H1 (cell line): ENCODE measurements around the gene WDR6. TPM values are rescaled to one million over a fixed set of nuclear protein-coding genes. Genes with fewer than 3 reads are reported as not detected.

Experiments
- CTCF ChIA-PET: fragments of 300-600 bp; sonication (Branson Sonifier 250); formaldehyde crosslinking; loops from one replicate; lab custom pipeline; 2021; ENCODE audit not compliant: partially characterized antibody; lab: Charles Lee
- POLR2A ChIA-PET: fragments of 300-600 bp; sonication (Branson Sonifier 250); formaldehyde crosslinking; loops from one replicate; lab custom pipeline; 2021; ENCODE audit warnings: inconsistent platforms; ENCODE audit not compliant: partially characterized antibody; lab: Charles Lee
- DNase-seq, 2 experiments: peaks; one replicate each; pipeline versions ENCODE4 v3.0.0 to v3.0.0-alpha.2; 2010 to 2022; ENCODE audit warnings: low spot score in 2 of 2, low read depth in 1 of 2, mixed read lengths in 1 of 2
- FAIRE-seq: peaks from 2 replicates; lab custom pipeline; 2011; peaks lifted over from hg19 to GRCh38; lab: Jason Lieb, UNC
- H2AFZ ChIP-seq: 2 replicates; pipeline ENCODE4 v1.8.1; 2012; ENCODE audit warnings: low read length, inconsistent platforms
- H2AK5ac ChIP-seq: 2 replicates; pipeline ENCODE4 v1.6.1; 2013; ENCODE audit warnings: low read depth, low read length
- H2BK120ac ChIP-seq: replicated peaks from 2 replicates; pipeline ENCODE3; 2013; ENCODE audit warnings: low read depth, low read length, inconsistent platforms
- H2BK12ac ChIP-seq: 2 replicates; pipeline ENCODE4 v1.6.1; 2013; ENCODE audit warnings: low read depth, low read length
- H2BK15ac ChIP-seq: 2 replicates; pipeline ENCODE4 v1.6.1; 2013; ENCODE audit warnings: low read length
- H2BK20ac ChIP-seq: 2 replicates; pipeline ENCODE4 v1.6.1; 2013; ENCODE audit warnings: low read length
- H2BK5ac ChIP-seq: 2 replicates; pipeline ENCODE4 v1.6.1; 2013; ENCODE audit warnings: low read depth, low read length
- H3K14ac ChIP-seq: 2 replicates; pipeline ENCODE4 v1.6.1; 2013; ENCODE audit warnings: inconsistent platforms; ENCODE audit not compliant: insufficient read length
- H3K18ac ChIP-seq: 2 replicates; pipeline ENCODE4 v1.6.1; 2013; ENCODE audit warnings: low read length; ENCODE audit errors: extremely low read depth
- H3K23ac ChIP-seq: 2 replicates; pipeline ENCODE4 v1.6.1; 2013; ENCODE audit warnings: inconsistent platforms; ENCODE audit not compliant: insufficient read length
- H3K23me2 ChIP-seq: 2 replicates; pipeline ENCODE4 v1.6.1; 2013; ENCODE audit warnings: low read depth, low read length
- H3K27ac ChIP-seq: 2 replicates; pipeline ENCODE4 v1.6.1; 2011; ENCODE audit warnings: low read depth, low read length, inconsistent platforms
- H3K27me3 ChIP-seq, 4 experiments: replicated peaks in 1 of 4; 1 replicate in 1 of 4; 2 replicates in 3 of 4; pipeline versions ENCODE4 v1.6.1 to v1.8.1; 2011 to 2013; ENCODE audit warnings: low read length in 3 of 4, mild to moderate bottlenecking in 3 of 4, inconsistent platforms in 2 of 4, mixed read lengths in 2 of 4, moderate library complexity in 1 of 4; ENCODE audit not compliant: control insufficient read depth in 3 of 4, insufficient read depth in 3 of 4; ENCODE audit errors: extremely low read depth in 1 of 4
- H3K36me3 ChIP-seq, 4 experiments: 2 replicates each; pipeline versions ENCODE4 v1.6.1 to v1.8.1; 2011 to 2013; ENCODE audit warnings: mild to moderate bottlenecking in 4 of 4, low read length in 3 of 4, moderate library complexity in 2 of 4, control low read depth in 1 of 4, inconsistent platforms in 1 of 4; ENCODE audit not compliant: insufficient read depth in 4 of 4, control insufficient read depth in 2 of 4
- H3K4ac ChIP-seq: replicated peaks from 2 replicates; pipeline ENCODE3; 2013; ENCODE audit warnings: low read length, low read depth, mixed read lengths, inconsistent platforms; ENCODE audit not compliant: insufficient read length
- H3K4me1 ChIP-seq, 4 experiments: replicated peaks in 1 of 4; 1 replicate in 1 of 4; 2 replicates in 3 of 4; pipeline versions ENCODE4 v1.6.1 to v1.8.1; 2011 to 2013; ENCODE audit warnings: low read length in 3 of 4, inconsistent platforms in 2 of 4, mixed read lengths in 1 of 4; ENCODE audit not compliant: insufficient read depth in 4 of 4, control insufficient read depth in 3 of 4
- H3K4me2 ChIP-seq, 2 experiments: 2 replicates each; pipeline versions ENCODE4 v1.6.1 to v1.8.1; 2011 to 2013; ENCODE audit warnings: low read depth in 2 of 2, low read length in 2 of 2, control low read depth in 1 of 2, inconsistent platforms in 1 of 2, mild to moderate bottlenecking in 1 of 2; ENCODE audit not compliant: insufficient read depth in 1 of 2
- H3K4me3 ChIP-seq, 4 experiments: fragments of 200-600, 300-600 bp in 1 of 4; sonication (generic), shearing (Covaris generic), sonication (Bioruptor Twin) in 1 of 4; 2 replicates each; pipeline versions ENCODE4 v1.5.1 to v1.8.1; 2011 to 2016; ENCODE audit warnings: low read length in 4 of 4, low read depth in 3 of 4, control low read depth in 2 of 4, inconsistent platforms in 2 of 4, mild to moderate bottlenecking in 2 of 4, mixed read lengths in 1 of 4, moderate library complexity in 1 of 4; ENCODE audit not compliant: insufficient read depth in 2 of 4; ENCODE audit errors: extremely low read depth in 1 of 4
- H3K56ac ChIP-seq: replicated peaks from 2 replicates; pipeline ENCODE3; 2013; ENCODE audit warnings: low read depth, mild to moderate bottlenecking, mixed read lengths, low read length, inconsistent platforms; ENCODE audit not compliant: insufficient read length
- H3K79me1 ChIP-seq: 2 replicates; pipeline ENCODE4 v1.6.1; 2013; ENCODE audit warnings: low read depth, low read length, control low read depth
- H3K79me2 ChIP-seq, 2 experiments: 2 replicates each; pipeline versions ENCODE4 v1.6.1 to v1.8.1; 2012 to 2013; ENCODE audit warnings: low read length in 2 of 2, mild to moderate bottlenecking in 2 of 2, inconsistent platforms in 1 of 2; ENCODE audit not compliant: insufficient read depth in 2 of 2, control insufficient read depth in 1 of 2
- H3K9ac ChIP-seq, 4 experiments: replicated peaks in 1 of 4; 1 replicate in 1 of 4; 2 replicates in 3 of 4; pipeline versions ENCODE4 v1.6.1 to v1.8.1; 2011 to 2013; ENCODE audit warnings: low read depth in 3 of 4, low read length in 3 of 4, control low read depth in 2 of 4, mild to moderate bottlenecking in 2 of 4, moderate library complexity in 2 of 4, inconsistent platforms in 1 of 4; ENCODE audit errors: extremely low read depth in 1 of 4
- H3K9me3 ChIP-seq, 2 experiments: 2 replicates each; pipeline versions ENCODE4 v1.6.1 to v1.8.1; 2012 to 2013; ENCODE audit warnings: mild to moderate bottlenecking in 2 of 2, moderate library complexity in 2 of 2, control low read depth in 1 of 2, inconsistent platforms in 1 of 2, low read depth in 1 of 2, low read length in 1 of 2, mixed read lengths in 1 of 2; ENCODE audit not compliant: insufficient read depth in 2 of 2
- H4K20me1 ChIP-seq, 2 experiments: replicated peaks in 1 of 2; 2 replicates each; pipeline versions ENCODE3 to v1.8.1; 2011 to 2013; ENCODE audit warnings: inconsistent platforms in 2 of 2, low read length in 2 of 2, mild to moderate bottlenecking in 1 of 2; ENCODE audit not compliant: insufficient read depth in 2 of 2, control insufficient read depth in 1 of 2
- H4K5ac ChIP-seq: 2 replicates; pipeline ENCODE4 v1.6.1; 2013; ENCODE audit warnings: low read length, low read depth, mixed read lengths, inconsistent platforms; ENCODE audit not compliant: insufficient read length
- H4K8ac ChIP-seq: 2 replicates; pipeline ENCODE4 v1.8.0; 2013; ENCODE audit warnings: mild to moderate bottlenecking, moderate library complexity, low read length, inconsistent platforms; ENCODE audit not compliant: insufficient read depth; ENCODE audit errors: extremely low read depth
- H4K91ac ChIP-seq: replicated peaks from 2 replicates; pipeline ENCODE3; 2013; ENCODE audit warnings: low read length, mixed read lengths, inconsistent platforms; ENCODE audit not compliant: insufficient read length
- ASH2L ChIP-seq: fragments of 200-600, 300-600 bp; sonication (generic); IDR thresholded peaks from one replicate; pipeline ENCODE4 v1.7.1; 2017; ENCODE audit warnings: low read length
- BCL11A ChIP-seq, 2 experiments: IDR thresholded peaks; one replicate each; pipeline ENCODE4 v1.6.1; 2011; ENCODE audit warnings: low read depth in 2 of 2, low read length in 2 of 2, mild to moderate bottlenecking in 2 of 2
- CBX8 ChIP-seq: fragments of 300-800, 300-1000 bp; sonication (generic); IDR thresholded peaks from 2 replicates; pipeline ENCODE4 v1.7.1; 2016; ENCODE audit warnings: low read depth, low read length, borderline replicate concordance
- CEBPB ChIP-seq: IDR thresholded peaks from 2 replicates; pipeline ENCODE4 v1.6.1; 2012; ENCODE audit warnings: low read depth, low read length
- NANOG ChIP-seq: IDR thresholded peaks from 2 replicates; pipeline ENCODE4 v1.6.1; 2011; ENCODE audit warnings: low read length, low read depth, mild to moderate bottlenecking, inconsistent platforms; ENCODE audit not compliant: insufficient read depth, poor library complexity, severe bottlenecking
- NRF1 ChIP-seq: IDR thresholded peaks from 2 replicates; pipeline ENCODE4 v1.6.1; 2011; ENCODE audit warnings: mild to moderate bottlenecking, low read depth, low read length, improper control_type of control experiment
- POLR2AphosphoS5 ChIP-seq: IDR thresholded peaks from 2 replicates; pipeline ENCODE4 v1.6.1; 2011; ENCODE audit warnings: low read depth, low read length
- POU5F1 ChIP-seq: IDR thresholded peaks from 2 replicates; pipeline ENCODE4 v1.6.1; 2011; ENCODE audit warnings: low read depth, mild to moderate bottlenecking, low read length, moderate library complexity
- RBBP5 ChIP-seq: IDR thresholded peaks from 2 replicates; pipeline ENCODE4 v1.7.1; 2012; ENCODE audit warnings: low read depth, mild to moderate bottlenecking, inconsistent platforms, low read length, moderate library complexity, borderline replicate concordance
- RNF2 ChIP-seq: fragments of 200-900, 300-1000 bp; sonication (generic); IDR thresholded peaks from 2 replicates; pipeline ENCODE4 v1.7.1; 2016; ENCODE audit warnings: borderline replicate concordance, low read depth, mild to moderate bottlenecking, antibody characterized with exemption, low read length; ENCODE audit not compliant: poor library complexity, severe bottlenecking; ENCODE audit errors: missing control alignments
- SIRT6 ChIP-seq: IDR thresholded peaks from one replicate; pipeline ENCODE4 v1.7.1; 2012; ENCODE audit warnings: low read length, inconsistent platforms
- SIX5 ChIP-seq: IDR thresholded peaks from 2 replicates; pipeline ENCODE4 v1.6.1; 2011; ENCODE audit warnings: mild to moderate bottlenecking, low read depth, low read length
- TAF1 ChIP-seq: IDR thresholded peaks from 2 replicates; pipeline ENCODE4 v1.6.1; 2011; ENCODE audit warnings: mild to moderate bottlenecking, low read depth, low read length
- TEAD4 ChIP-seq: IDR thresholded peaks from 2 replicates; pipeline ENCODE4 v1.6.1; 2012; ENCODE audit warnings: low read depth, low read length, inconsistent platforms, mixed read lengths
- WGBS, 2 experiments: shearing (Covaris generic) in 1 of 2; methylation state at CpG; one replicate each; pipeline versions ENCODE4 v1.1.6 to v1.1.7; 2013 to 2015; ENCODE audit warnings: low lambda C conversion rate in 2 of 2, mixed read lengths in 2 of 2, inconsistent platforms in 1 of 2, low coverage in 1 of 2, missing lambda C conversion rate in 1 of 2; ENCODE audit not compliant: insufficient replicate concordance in 2 of 2, insufficient coverage in 1 of 2, insufficient read length in 1 of 2; ENCODE audit errors: extremely low coverage in 1 of 2, missing lambda C conversion rate in 1 of 2; 5-methylcytosine and 5-hydroxymethylcytosine counted together
- polyA plus RNA-seq, 7 experiments: library from polyadenylated mRNA; depleted of rRNA in 3 of 7; stranded (reverse) in 5 of 7; unstranded in 2 of 7; fragments of >200 nt in 5 of 7; fragments of 200-250 nt in 2 of 7; gene quantifications; 1 replicate in 5 of 7; 2 replicates in 1 of 7; 4 replicates in 1 of 7; pipeline versions ENCODE4 v1.2.1 to v1.2.3, GENCODE V29; 2011 to 2013; ENCODE audit warnings: missing spikeins in 2 of 7, mixed read lengths in 2 of 7
- total RNA-seq: library from RNA; stranded (reverse); fragmentation: NEBNext Ultra II Directional; extraction: Animal tissue kit (Norgen Biotek cat#: 25700); gene quantifications from 2 replicates; pipeline ENCODE4 v1.2.1, GENCODE V29; 2021

The WDR6 gene
- total and polyA plus RNA-seq, 2 of the 8 experiments (the other 6 are each of a cell fraction or from before 2014, with no cell fraction given), result 180 to 257 TPM

GRCh38 chr3:49019941-49020329 is 12.7 kb downstream of the WDR6 start:
- peaks cover 0 to 16% of the 10 kb centered on the region in 2 experiments; a peak in 1 of 4 replicates for H3K79me2 ChIP-seq
- H3K4me1 ChIP-seq, result peaks cover 0 to 21% (median 13%) of the 10 kb centered on the region in 4 experiments; a peak in 6 of 7 replicates
- CTCF ChIA-PET, result interaction anchor here (0.6 to 24.3 kb wide), 11 partner anchors 10 to 520 kb away, joined by 3 to 467 read pairs (median 3); partner anchors contain the start of genes P4HTM, QARS1, QRICH1 and WDR6
- peak overlapping the region; percentile 84 to 97 (median 95) for H3K4me3 ChIP-seq
- H4K8ac ChIP-seq, result no peak overlapping the region
- H3K4me2 ChIP-seq, result peak overlapping the region; percentile 96 to 98
- 77% methylated on average over 12 of the region's 12 CpGs; no CpG with 5 or more reads in 1 of the 2 experiments for WGBS, 2 experiments
- H4K5ac ChIP-seq, result no peak overlapping the region
- POLR2A ChIA-PET, result interaction anchor here (0.6 to 38.8 kb wide), 14 partner anchors 7 to 1327 kb away, joined by 3 to 1518 read pairs (median 14); partner anchors contain the start of genes DALRD3, IMPDH2, IP6K2 and LAMB2
- H2AFZ ChIP-seq, result no peak overlapping the region
- 0 out of 2 replicates have a peak overlapping the region, but pooled peaks have one; percentile 98 for H2BK5ac ChIP-seq
- H3K18ac ChIP-seq, result no peak overlapping the region
- no peak overlapping the region for H4K91ac ChIP-seq
- 0 out of 2 replicates have a peak overlapping the region, but pooled peaks have one; percentile 33 for H2BK12ac ChIP-seq
- H3K4ac ChIP-seq, result no peak overlapping the region
- H2BK20ac ChIP-seq, result no peak overlapping the region
- H3K23ac ChIP-seq, result no peak overlapping the region
- peaks cover 32% of the 10 kb centered on the region for H3K23me2 ChIP-seq
- H2BK15ac ChIP-seq, result no peak overlapping the region
- no peaks in the 10 kb centered on the region for H3K9me3 ChIP-seq
- DNase-seq (no peak), FAIRE-seq (no peak)
- H3K27me3 ChIP-seq, result no peaks in the 10 kb centered on the region
- no peak overlapping the region for H3K56ac ChIP-seq
- H4K20me1 ChIP-seq, result peaks cover 13 to 15% of the 10 kb centered on the region in 2 experiments
- H3K9ac ChIP-seq, result peak overlapping the region in 3 of 4 experiments; percentile 86 to 96 (median 94); a peak in 3 of 7 replicates
- peaks cover 5% of the 10 kb centered on the region for H3K79me1 ChIP-seq
- H3K36me3 ChIP-seq, result peaks cover 18 to 38% (median 26%) of the 10 kb centered on the region in 4 experiments
- 0 out of 2 replicates have a peak overlapping the region, but pooled peaks have one; percentile 77 for H2AK5ac ChIP-seq
- H3K14ac ChIP-seq, result no peak overlapping the region
- no peak overlapping the region for H2BK120ac ChIP-seq
- H3K27ac ChIP-seq, result no peak overlapping the region
- no peak for TF ChIP-seq BCL11A (IDR thresholded peaks at IDR 0.05; ENCODE audit: low read depth in 2 of 2, low read length in 2 of 2)
- no peak for TF ChIP-seq SIX5
- no peak for TF ChIP-seq NANOG
- TF ChIP-seq POU5F1, result no peak
- no peak for TF ChIP-seq NRF1
- TF ChIP-seq CEBPB, result no peak
- no peak for TF ChIP-seq POLR2AphosphoS5
- TF ChIP-seq ASH2L, result no peak
- no peak for TF ChIP-seq TAF1
- TF ChIP-seq RNF2, result no peak
- no peak for TF ChIP-seq CBX8
- no peak for TF ChIP-seq TEAD4
- no peak for TF ChIP-seq SIRT6
- TF ChIP-seq RBBP5, result no peak
